A549 (cell line): Measurements from ENCODE around the gene VPS13D.

ENCODE experiments used
- FOSL2 ChIP-seq, 2 experiments: fragments of 450-650 bp in 1 of 2; fragments of >200 bp in 1 of 2; sonication (Bioruptor Twin) in 1 of 2; formaldehyde crosslinking; IDR thresholded peaks; 2 replicates each; pipeline versions ENCODE4 v1.5.0 to v1.6.1; 2016 to 2020; ENCODE audit warnings: mild to moderate bottlenecking in 1 of 2, moderate library complexity in 1 of 2
- POLR2A ChIP-seq: IDR thresholded peaks from 2 replicates; pipeline ENCODE4 v1.6.1; 2012; ENCODE audit warnings: mild to moderate bottlenecking, low read length
- TF ChIP-seq, protein P1 (sequence below): fragments of >200 bp; sonication (Bioruptor Twin); formaldehyde crosslinking; IDR thresholded peaks from 3 replicates; pipeline ENCODE4 v1.5.1; 2016

DNA sequence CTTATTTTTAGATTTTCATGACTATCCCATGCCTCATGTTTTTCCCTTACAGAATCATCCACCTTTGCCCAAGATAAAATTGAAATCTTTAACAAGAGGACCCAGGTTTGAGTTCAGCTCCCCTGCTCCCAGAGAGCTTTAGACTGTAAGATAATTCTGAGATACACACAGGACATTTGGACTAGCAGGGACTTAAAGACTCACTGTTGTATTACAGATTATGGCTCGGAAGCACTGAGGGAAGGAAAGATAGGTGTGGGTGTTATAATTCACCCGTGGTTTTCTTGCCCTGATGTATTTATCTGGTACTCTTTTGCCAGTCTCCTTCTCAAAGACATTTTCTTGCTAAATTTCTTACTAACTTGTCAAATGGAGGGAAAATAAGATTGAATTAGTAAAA, 238.5 kb downstream of the VPS13D start:
- TF ChIP-seq, protein P1, sequence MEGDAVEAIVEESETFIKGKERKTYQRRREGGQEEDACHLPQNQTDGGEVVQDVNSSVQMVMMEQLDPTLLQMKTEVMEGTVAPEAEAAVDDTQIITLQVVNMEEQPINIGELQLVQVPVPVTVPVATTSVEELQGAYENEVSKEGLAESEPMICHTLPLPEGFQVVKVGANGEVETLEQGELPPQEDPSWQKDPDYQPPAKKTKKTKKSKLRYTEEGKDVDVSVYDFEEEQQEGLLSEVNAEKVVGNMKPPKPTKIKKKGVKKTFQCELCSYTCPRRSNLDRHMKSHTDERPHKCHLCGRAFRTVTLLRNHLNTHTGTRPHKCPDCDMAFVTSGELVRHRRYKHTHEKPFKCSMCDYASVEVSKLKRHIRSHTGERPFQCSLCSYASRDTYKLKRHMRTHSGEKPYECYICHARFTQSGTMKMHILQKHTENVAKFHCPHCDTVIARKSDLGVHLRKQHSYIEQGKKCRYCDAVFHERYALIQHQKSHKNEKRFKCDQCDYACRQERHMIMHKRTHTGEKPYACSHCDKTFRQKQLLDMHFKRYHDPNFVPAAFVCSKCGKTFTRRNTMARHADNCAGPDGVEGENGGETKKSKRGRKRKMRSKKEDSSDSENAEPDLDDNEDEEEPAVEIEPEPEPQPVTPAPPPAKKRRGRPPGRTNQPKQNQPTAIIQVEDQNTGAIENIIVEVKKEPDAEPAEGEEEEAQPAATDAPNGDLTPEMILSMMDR = no peak
- TF ChIP-seq FOSL2 (IDR thresholded peaks at IDR 0.05) = no peak
- no peak for TF ChIP-seq FOSL2 (CRISPR knock-in tag; IDR thresholded peaks at IDR 0.05)
- no peak for TF ChIP-seq POLR2A
